ENCODE measurements around the gene RABEP1.

RABEP1 gene

GRCh38 chr17:5370411-5370810 is 88.3 kb downstream of the RABEP1 start:
- Histone ChIP-seq H3K27me3 (ENCODE audit: control insufficient read depth in 3 of 3, insufficient read depth in 3 of 3, low read depth in 1 of 3, low read length in 3 of 3) (no peaks in the 10 kb centered on the region), H3K27ac (replicated peaks; ENCODE audit: low read length) (no peak overlapping the region), H2BK120ac (ENCODE audit: low read depth, low read length) (no peak overlapping the region), H4K8ac (ENCODE audit: low read depth, low read length) (no peak overlapping the region), H3K14ac (ENCODE audit: low read length) (no peak overlapping the region), H3K79me1 (ENCODE audit: low read depth, low read length) (no peaks in the 10 kb centered on the region), H3K9me3 (replicated peaks in 1 of 2; ENCODE audit: control insufficient read depth in 2 of 2, insufficient read depth in 1 of 2, low read depth in 1 of 2, low read length in 2 of 2) (no peaks in the 10 kb centered on the region), H3K4me3 (ENCODE audit: low read length in 2 of 2) (no peak overlapping the region), H3K4me2 (ENCODE audit: insufficient read depth, low read length, poor library complexity, severe bottlenecking) (no peak overlapping the region), H3K36me3 (replicated peaks in 1 of 2; ENCODE audit: control insufficient read depth in 2 of 2, insufficient read depth in 2 of 2, low read length in 2 of 2) (peaks cover 12 to 83% of the 10 kb centered on the region in 2 donors), H2AFZ (ENCODE audit: low read length) (no peak overlapping the region), H3K4me1 (ENCODE audit: control insufficient read depth in 2 of 2, insufficient read depth in 1 of 2, low read depth in 1 of 2, low read length in 2 of 2) (no peaks in the 10 kb centered on the region), H2BK12ac (ENCODE audit: low read length) (no peak overlapping the region), H2AK5ac (ENCODE audit: low read depth, low read length) (no peak overlapping the region), H4K91ac (ENCODE audit: low read depth, low read length, poor library complexity) (no peak overlapping the region), H3K23ac (ENCODE audit: low read depth, low read length, poor library complexity) (no peak overlapping the region), H2BK5ac (ENCODE audit: low read length) (no peak overlapping the region), H3K18ac (ENCODE audit: low read length) (no peak overlapping the region), H2BK15ac (ENCODE audit: low read length) (no peak overlapping the region), H3K4ac (ENCODE audit: low read length) (no peak overlapping the region), H3K9ac (ENCODE audit: low read depth, low read length, poor library complexity) (no peak overlapping the region)
- no peak for DNase-seq (ENCODE audit: low spot score)
- no CpG with 5 or more reads among the region's 4 CpGs for WGBS, 2 donors (ENCODE audit: extremely low coverage in 2 of 2, insufficient read length in 2 of 2, insufficient replicate concordance in 1 of 2)

- Histone ChIP-seq H2BK15ac (ENCODE audit: low read length) (no peak overlapping the region), H3K14ac (ENCODE audit: low read length) (no peak overlapping the region), H2BK120ac (ENCODE audit: low read depth, low read length) (no peak overlapping the region), H2BK5ac (ENCODE audit: low read length) (no peak overlapping the region), H4K91ac (ENCODE audit: low read depth, low read length, poor library complexity) (no peak overlapping the region), H2BK12ac (ENCODE audit: low read length) (no peak overlapping the region), H3K4me3 (ENCODE audit: low read length in 2 of 2) (no peak overlapping the region), H3K4ac (ENCODE audit: low read length) (no peak overlapping the region), H3K4me2 (ENCODE audit: insufficient read depth, low read length, poor library complexity, severe bottlenecking) (no peak overlapping the region), H3K9me3 (replicated peaks in 1 of 2; ENCODE audit: control insufficient read depth in 2 of 2, insufficient read depth in 1 of 2, low read depth in 1 of 2, low read length in 2 of 2) (no peaks in the 10 kb centered on the region), H3K27me3 (ENCODE audit: control insufficient read depth in 3 of 3, insufficient read depth in 3 of 3, low read depth in 1 of 3, low read length in 3 of 3) (no peaks in the 10 kb centered on the region), H3K27ac (replicated peaks; ENCODE audit: low read length) (no peak overlapping the region), H4K8ac (ENCODE audit: low read depth, low read length) (no peak overlapping the region), H3K18ac (ENCODE audit: low read length) (no peak overlapping the region), H3K36me3 (replicated peaks in 1 of 2; ENCODE audit: control insufficient read depth in 2 of 2, insufficient read depth in 2 of 2, low read length in 2 of 2) (peaks cover 20 to 89% of the 10 kb centered on the region in 2 donors), H2AK5ac (ENCODE audit: low read depth, low read length) (no peak overlapping the region), H2AFZ (ENCODE audit: low read length) (no peak overlapping the region), H3K9ac (ENCODE audit: low read depth, low read length, poor library complexity) (no peak overlapping the region), H3K23ac (ENCODE audit: low read depth, low read length, poor library complexity) (no peak overlapping the region), H3K79me1 (ENCODE audit: low read depth, low read length) (no peaks in the 10 kb centered on the region), H3K4me1 (ENCODE audit: control insufficient read depth in 2 of 2, insufficient read depth in 1 of 2, low read depth in 1 of 2, low read length in 2 of 2) (no peaks in the 10 kb centered on the region)
- DNase-seq (ENCODE audit: low spot score): no peak
- no CpG with 5 or more reads among the region's 6 CpGs for WGBS, 2 donors (ENCODE audit: extremely low coverage in 2 of 2, insufficient read length in 2 of 2, insufficient replicate concordance in 1 of 2)
Measured at GRCh38 chr17:5373112-5373511, 91.0 kb downstream of the RABEP1 start.

GRCh38 chr17:5378566-5379207 is 96.6 kb downstream of the RABEP1 start:
- H3K4me2 ChIP-seq (ENCODE audit: insufficient read depth, low read length, poor library complexity, severe bottlenecking): no peak overlapping the region
- H4K8ac ChIP-seq (ENCODE audit: low read depth, low read length): no peak overlapping the region
- no peak overlapping the region for H3K14ac ChIP-seq (ENCODE audit: low read length)
- no peak overlapping the region for H2BK12ac ChIP-seq (ENCODE audit: low read length)
- no peak overlapping the region for H4K91ac ChIP-seq (ENCODE audit: low read depth, low read length, poor library complexity)
- DNase-seq (ENCODE audit: low spot score): no peak
- no peaks in the 10 kb centered on the region for H3K27me3 ChIP-seq (ENCODE audit: control insufficient read depth in 3 of 3, insufficient read depth in 3 of 3, low read depth in 1 of 3, low read length in 3 of 3)
- peaks cover 42 to 96% of the 10 kb centered on the region in 2 donors for H3K36me3 ChIP-seq (replicated peaks in 1 of 2; ENCODE audit: control insufficient read depth in 2 of 2, insufficient read depth in 2 of 2, low read length in 2 of 2)
- H3K9me3 ChIP-seq (replicated peaks in 1 of 2; ENCODE audit: control insufficient read depth in 2 of 2, insufficient read depth in 1 of 2, low read depth in 1 of 2, low read length in 2 of 2): no peaks in the 10 kb centered on the region
- WGBS, 2 donors (ENCODE audit: extremely low coverage in 2 of 2, insufficient read length in 2 of 2, insufficient replicate concordance in 1 of 2): no CpG with 5 or more reads among the region's 3 CpGs
- H3K23ac ChIP-seq (ENCODE audit: low read depth, low read length, poor library complexity): no peak overlapping the region
- H3K4me3 ChIP-seq (ENCODE audit: low read length in 2 of 2): no peak overlapping the region
- H3K79me1 ChIP-seq (ENCODE audit: low read depth, low read length): no peaks in the 10 kb centered on the region
- no peak overlapping the region for H3K4ac ChIP-seq (ENCODE audit: low read length)
- H2AFZ ChIP-seq (ENCODE audit: low read length): no peak overlapping the region
- no peak overlapping the region for H2AK5ac ChIP-seq (ENCODE audit: low read depth, low read length)
- no peak overlapping the region for H3K18ac ChIP-seq (ENCODE audit: low read length)
- no peak overlapping the region for H2BK120ac ChIP-seq (ENCODE audit: low read depth, low read length)
- no peak overlapping the region for H2BK5ac ChIP-seq (ENCODE audit: low read length)
- H2BK15ac ChIP-seq (ENCODE audit: low read length): no peak overlapping the region
- H3K27ac ChIP-seq (replicated peaks; ENCODE audit: low read length): no peak overlapping the region
- H3K4me1 ChIP-seq (ENCODE audit: control insufficient read depth in 2 of 2, insufficient read depth in 1 of 2, low read depth in 1 of 2, low read length in 2 of 2): no peaks in the 10 kb centered on the region
- H3K9ac ChIP-seq (ENCODE audit: low read depth, low read length, poor library complexity): no peak overlapping the region

- H2BK120ac ChIP-seq (ENCODE audit: low read depth, low read length): no peak overlapping the region
- no peak overlapping the region for H2BK15ac ChIP-seq (ENCODE audit: low read length)
- H3K4ac ChIP-seq (ENCODE audit: low read length): no peak overlapping the region
- H3K18ac ChIP-seq (ENCODE audit: low read length): no peak overlapping the region
- H3K4me2 ChIP-seq (ENCODE audit: insufficient read depth, low read length, poor library complexity, severe bottlenecking): no peak overlapping the region
- peak overlapping the region; percentile 99 for H4K8ac ChIP-seq (ENCODE audit: low read depth, low read length)
- H2AFZ ChIP-seq (ENCODE audit: low read length): no peak overlapping the region
- peaks cover 46 to 97% of the 10 kb centered on the region in 2 donors for H3K36me3 ChIP-seq (replicated peaks in 1 of 2; ENCODE audit: control insufficient read depth in 2 of 2, insufficient read depth in 2 of 2, low read length in 2 of 2)
- H3K4me3 ChIP-seq (ENCODE audit: low read length in 2 of 2): no peak overlapping the region
- no peak for DNase-seq (ENCODE audit: low spot score)
- H3K9ac ChIP-seq (ENCODE audit: low read depth, low read length, poor library complexity): no peak overlapping the region
- H2BK12ac ChIP-seq (ENCODE audit: low read length): no peak overlapping the region
- no peaks in the 10 kb centered on the region for H3K27me3 ChIP-seq (ENCODE audit: control insufficient read depth in 3 of 3, insufficient read depth in 3 of 3, low read depth in 1 of 3, low read length in 3 of 3)
- H2AK5ac ChIP-seq (ENCODE audit: low read depth, low read length): no peak overlapping the region
- H3K23ac ChIP-seq (ENCODE audit: low read depth, low read length, poor library complexity): peak overlapping the region; percentile 81
- H2BK5ac ChIP-seq (ENCODE audit: low read length): no peak overlapping the region
- no peak overlapping the region for H4K91ac ChIP-seq (ENCODE audit: low read depth, low read length, poor library complexity)
- H3K27ac ChIP-seq (replicated peaks; ENCODE audit: low read length): no peak overlapping the region
- H3K14ac ChIP-seq (ENCODE audit: low read length): no peak overlapping the region
- H3K79me1 ChIP-seq (ENCODE audit: low read depth, low read length): no peaks in the 10 kb centered on the region
- H3K9me3 ChIP-seq (replicated peaks in 1 of 2; ENCODE audit: control insufficient read depth in 2 of 2, insufficient read depth in 1 of 2, low read depth in 1 of 2, low read length in 2 of 2): no peaks in the 10 kb centered on the region
- H3K4me1 ChIP-seq (ENCODE audit: control insufficient read depth in 2 of 2, insufficient read depth in 1 of 2, low read depth in 1 of 2, low read length in 2 of 2): no peaks in the 10 kb centered on the region
- WGBS, 2 donors (ENCODE audit: extremely low coverage in 2 of 2, insufficient read length in 2 of 2, insufficient replicate concordance in 1 of 2): no CpG with 5 or more reads among the region's 11 CpGs
Measured at GRCh38 chr17:5379351-5380107, 97.4 kb downstream of the RABEP1 start.

All from neuronal stem cell (in vitro differentiated cells).